ENCODE data around the gene ARNT2. TPM values are rescaled to one million over a fixed set of nuclear protein-coding genes. Genes with fewer than 3 reads are reported as not detected.
"Not testable (repeated sequence)": the region's sequence is repeated elsewhere in the genome, so short reads cannot be mapped to it uniquely, and the experiment has no call there.

ARNT2 gene
- total RNA-seq, 1 donor, result 12.7 TPM

DNA sequence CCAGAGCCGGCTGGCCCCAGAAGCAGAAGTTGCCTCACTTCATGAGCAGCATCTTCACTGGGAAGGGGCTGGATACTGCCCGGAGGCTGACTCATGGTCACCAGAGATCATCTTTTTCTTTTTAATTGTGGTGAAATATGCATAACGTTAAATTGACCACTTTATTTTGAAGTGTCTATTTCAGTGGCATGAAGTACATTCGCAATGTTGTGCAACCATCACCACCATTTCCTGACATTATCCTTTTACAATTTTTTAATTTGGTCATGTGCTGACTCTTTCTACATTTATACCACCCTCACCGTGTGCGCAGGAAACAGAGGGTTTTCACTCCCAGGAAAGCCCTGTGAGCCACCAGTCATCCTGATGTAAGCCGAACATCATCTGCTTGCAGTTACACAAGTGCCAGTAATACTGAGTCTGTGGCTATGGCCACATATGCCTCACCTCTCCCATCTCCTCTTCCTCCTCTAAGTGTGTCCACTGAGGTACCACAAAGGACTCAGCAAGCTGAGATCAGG lies 239.3 kb downstream of the ARNT2 start:
- H3K4me3 ChIP-seq (ENCODE audit: low read depth, low read length), result no peak overlapping the region
- TF ChIP-seq, protein P1, sequence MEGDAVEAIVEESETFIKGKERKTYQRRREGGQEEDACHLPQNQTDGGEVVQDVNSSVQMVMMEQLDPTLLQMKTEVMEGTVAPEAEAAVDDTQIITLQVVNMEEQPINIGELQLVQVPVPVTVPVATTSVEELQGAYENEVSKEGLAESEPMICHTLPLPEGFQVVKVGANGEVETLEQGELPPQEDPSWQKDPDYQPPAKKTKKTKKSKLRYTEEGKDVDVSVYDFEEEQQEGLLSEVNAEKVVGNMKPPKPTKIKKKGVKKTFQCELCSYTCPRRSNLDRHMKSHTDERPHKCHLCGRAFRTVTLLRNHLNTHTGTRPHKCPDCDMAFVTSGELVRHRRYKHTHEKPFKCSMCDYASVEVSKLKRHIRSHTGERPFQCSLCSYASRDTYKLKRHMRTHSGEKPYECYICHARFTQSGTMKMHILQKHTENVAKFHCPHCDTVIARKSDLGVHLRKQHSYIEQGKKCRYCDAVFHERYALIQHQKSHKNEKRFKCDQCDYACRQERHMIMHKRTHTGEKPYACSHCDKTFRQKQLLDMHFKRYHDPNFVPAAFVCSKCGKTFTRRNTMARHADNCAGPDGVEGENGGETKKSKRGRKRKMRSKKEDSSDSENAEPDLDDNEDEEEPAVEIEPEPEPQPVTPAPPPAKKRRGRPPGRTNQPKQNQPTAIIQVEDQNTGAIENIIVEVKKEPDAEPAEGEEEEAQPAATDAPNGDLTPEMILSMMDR (IDR thresholded peaks at IDR 0.05; ENCODE audit: insufficient read depth, low read length), result no peak
- DNase-seq (ENCODE audit: low read depth), result no peak

DNA sequence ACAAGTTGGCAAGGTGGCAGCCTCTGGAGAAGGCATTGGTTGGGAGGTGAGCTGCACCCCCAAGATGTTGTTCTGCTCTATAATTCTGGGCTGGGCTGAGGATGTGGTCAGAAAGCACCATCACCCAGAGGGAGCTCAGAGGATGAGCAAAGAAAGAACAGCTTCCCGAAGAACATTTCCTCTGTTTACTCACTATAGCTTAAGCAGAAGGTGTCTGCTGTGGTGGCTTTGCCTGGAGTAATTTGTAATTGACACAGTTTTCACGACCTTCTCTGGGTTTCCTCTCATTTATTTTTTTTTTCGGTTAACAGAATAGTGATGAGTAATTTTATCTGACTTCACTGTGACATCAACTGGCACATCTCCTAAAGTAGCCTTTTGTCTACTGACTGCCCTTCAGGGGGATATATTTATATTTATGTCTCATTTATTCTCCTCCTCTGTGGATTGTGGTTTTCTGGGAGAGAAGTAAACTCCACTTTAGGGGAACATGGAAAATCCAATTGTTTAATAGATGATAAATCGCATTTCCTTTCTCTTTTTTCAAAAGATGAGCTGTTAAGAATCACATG lies 241.4 kb downstream of the ARNT2 start:
- TF ChIP-seq, protein P1 (IDR thresholded peaks at IDR 0.05; ENCODE audit: insufficient read depth, low read length), result no peak
- no peak overlapping the region for H3K4me3 ChIP-seq (ENCODE audit: low read depth, low read length)
- DNase-seq (ENCODE audit: low read depth), result no peak

DNA sequence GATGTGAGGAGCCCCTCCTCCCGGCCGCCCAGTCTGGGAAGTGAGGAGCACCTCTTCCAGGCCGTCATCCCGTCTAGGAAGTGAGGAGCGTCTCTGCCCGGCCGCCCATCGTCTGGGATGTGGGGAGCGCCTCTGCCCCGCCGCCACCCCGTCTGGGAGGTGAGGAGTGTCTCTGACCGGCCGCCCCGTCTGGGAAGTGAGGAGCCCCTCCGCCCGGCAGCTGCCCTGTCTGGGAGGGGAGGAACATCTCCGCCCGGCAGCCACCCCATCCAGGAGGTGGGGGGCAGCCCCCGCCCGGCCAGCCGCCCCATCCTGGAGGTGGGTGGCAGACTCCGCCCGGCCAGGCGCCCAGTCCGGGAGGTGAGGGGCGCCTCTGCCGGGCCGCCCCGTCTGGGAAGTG lies 243.2 kb downstream of the ARNT2 start:
- H3K4me3 ChIP-seq (ENCODE audit: low read depth, low read length); DNase-seq (ENCODE audit: low read depth): not testable (repeated sequence)

Other genes with a start within 250 kb of the ARNT2 start
- not detected in 2 replicates for gene CTXND1, start 152.2 kb upstream of the ARNT2 start, total RNA-seq (ENCODE audit: low replicate concordance)